Stimulated activated CD4-positive, alpha-beta T cell treated with anti-CD3 and anti-CD28 coated beads, Interleukin-1b, Interleukin-23, amount 100 ng/mL, for 4 hours (primary cell): ENCODE measurements around the gene AKT1S1.

Experiments used
- DNase-seq, 2 donors: peaks; one replicate each; pipeline ENCODE4 v3.0.0-alpha.2; 2020; ENCODE audit warnings: low read depth in 2 of 2

Gene AKT1S1

GRCh38 chr19:49869009-49869483 lies 8.1 kb downstream of the AKT1S1 start:
- no peak for DNase-seq

- peak; percentile 82 to 95 for DNase-seq
Observed at GRCh38 chr19:49866933-49867782, 10.0 kb downstream of the AKT1S1 start, which contains the start of gene PNKP. Gene PNKP (minus strand): TSS chr19:49867576. CDS start chr19:49867204, 372 bp downstream.

- DNase-seq = no peak
Observed at GRCh38 chr19:49864890-49865289, 12.3 kb downstream of the AKT1S1 start.

- DNase-seq = no peak
Observed at GRCh38 chr19:49863935-49864320, 13.2 kb downstream of the AKT1S1 start.

- DNase-seq = no peak
Observed at GRCh38 chr19:49863254-49863934, 13.8 kb downstream of the AKT1S1 start.

- DNase-seq = no peak
Observed at GRCh38 chr19:49862391-49863253, 14.5 kb downstream of the AKT1S1 start.

- no peak for DNase-seq
Observed at GRCh38 chr19:49861541-49862378, 15.4 kb downstream of the AKT1S1 start.

GRCh38 chr19:49861107-49861506 lies 16.0 kb downstream of the AKT1S1 start:
- no peak for DNase-seq

GRCh38 chr19:49860336-49861102 lies 16.6 kb downstream of the AKT1S1 start:
- DNase-seq = no peak

- DNase-seq = no peak
Observed at GRCh38 chr19:49859682-49860335, 17.3 kb downstream of the AKT1S1 start.

GRCh38 chr19:49858088-49858985 lies 18.8 kb downstream of the AKT1S1 start:
- DNase-seq = no peak

GRCh38 chr19:49857838-49858087 lies 19.4 kb downstream of the AKT1S1 start:
- no peak for DNase-seq

- DNase-seq = no peak
Observed at GRCh38 chr19:49857061-49857837, 19.9 kb downstream of the AKT1S1 start.

GRCh38 chr19:49856574-49857021 lies 20.6 kb downstream of the AKT1S1 start:
- DNase-seq = no peak

- DNase-seq = no peak
Observed at GRCh38 chr19:49855676-49856573, 21.2 kb downstream of the AKT1S1 start.

- no peak for DNase-seq
Observed at GRCh38 chr19:49855277-49855675, 21.9 kb downstream of the AKT1S1 start.
